Fibroblast of pulmonary artery (primary cell): ENCODE measurements around the gene CHST8.

Experiments
- DNase-seq: peaks from one replicate; pipeline ENCODE4 v3.0.0-alpha.2; 2010; ENCODE audit warnings: low read depth
- H3K4me3 ChIP-seq: replicated peaks from 2 replicates; pipeline ENCODE4 v1.5.1; 2011; ENCODE audit warnings: low read depth, mild to moderate bottlenecking, control low read depth, low read length, moderate library complexity
- CTCF ChIP-seq: IDR thresholded peaks from 2 replicates; pipeline ENCODE4 v1.5.1; 2011; ENCODE audit warnings: mild to moderate bottlenecking, control low read depth, low read length, inconsistent platforms; ENCODE audit errors: missing control alignments

Gene CHST8

GRCh38 chr19:33703821-33704220 is 82.1 kb downstream of the CHST8 start:
- DNase-seq: no peak
- H3K4me3 ChIP-seq: no peak overlapping the region
- no peak for TF ChIP-seq CTCF

- H3K4me3 ChIP-seq: no peak overlapping the region
- DNase-seq: no peak
- no peak for TF ChIP-seq CTCF
These were observed 82.5 kb downstream of the CHST8 start for GRCh38 chr19:33704271-33704670.

GRCh38 chr19:33705090-33705847 is 83.5 kb downstream of the CHST8 start:
- H3K4me3 ChIP-seq: no peak overlapping the region
- no peak for TF ChIP-seq CTCF
- no peak for DNase-seq

- no peak for TF ChIP-seq CTCF
- DNase-seq: no peak
- no peak overlapping the region for H3K4me3 ChIP-seq
These were observed 84.1 kb downstream of the CHST8 start for GRCh38 chr19:33705860-33706259.

- no peak for DNase-seq
- H3K4me3 ChIP-seq: no peak overlapping the region
- no peak for TF ChIP-seq CTCF
These were observed 84.9 kb downstream of the CHST8 start for GRCh38 chr19:33706631-33707030.

GRCh38 chr19:33712268-33712667 is 90.5 kb downstream of the CHST8 start:
- no peak for TF ChIP-seq CTCF
- no peak for DNase-seq
- H3K4me3 ChIP-seq: no peak overlapping the region

- DNase-seq: no peak
- TF ChIP-seq CTCF: no peak
- no peak overlapping the region for H3K4me3 ChIP-seq
These were observed 91.4 kb downstream of the CHST8 start for GRCh38 chr19:33713194-33713593.
